ENCODE measurements around the gene PDSS2. TPM values are rescaled to one million over a fixed set of nuclear protein-coding genes. Genes with fewer than 3 reads are reported as not detected.

Gene PDSS2
- total RNA-seq, 1 experiment from 2014 or later = 10.2 TPM

DNA sequence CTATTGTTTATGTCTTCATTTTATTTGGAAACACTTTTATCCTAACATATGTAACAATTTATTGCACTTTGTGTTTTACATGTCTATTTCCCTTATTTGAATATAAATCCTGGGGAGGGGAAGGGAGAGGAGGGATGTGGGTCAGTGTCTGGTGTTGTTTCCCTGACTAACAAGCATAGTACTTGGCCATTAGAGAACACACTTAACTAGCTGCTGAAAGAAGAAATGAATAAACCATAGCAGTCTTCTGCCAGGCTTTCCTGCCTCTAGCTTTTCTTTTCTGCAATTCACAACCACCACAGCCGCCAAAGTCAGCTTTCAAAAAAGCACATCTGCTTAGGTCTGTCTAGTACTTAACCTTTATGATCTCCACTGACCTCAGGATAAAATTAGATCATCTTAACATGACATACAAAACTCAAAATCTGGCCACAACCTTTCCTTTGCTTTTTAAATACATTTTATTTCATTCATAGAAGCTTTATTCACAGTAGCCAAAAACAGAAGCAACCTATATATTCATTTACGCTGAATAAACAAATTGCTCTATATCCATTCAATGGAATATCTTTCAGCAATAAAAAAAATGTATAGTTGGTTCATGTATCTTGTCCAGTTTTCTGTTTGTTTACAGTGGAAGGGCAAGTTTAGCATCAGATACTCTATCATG, 16.3 kb downstream of the PDSS2 start:
- Mint-ChIP-seq H3K4me3 (ENCODE audit: unreplicated experiment) (no peak overlapping the region), H3K4me1 (ENCODE audit: insufficient read depth, unreplicated experiment) (no peaks in the 10 kb centered on the region), H3K36me3 (ENCODE audit: insufficient read depth, unreplicated experiment) (no peaks in the 10 kb centered on the region), H3K9me3 (ENCODE audit: unreplicated experiment) (peaks cover 1% of the 10 kb centered on the region), H3K27me3 (ENCODE audit: insufficient read depth, unreplicated experiment) (no peaks in the 10 kb centered on the region), H3K27ac (ENCODE audit: low read depth, unreplicated experiment) (no peak overlapping the region)
- no peak for DNase-seq (ENCODE audit: unreplicated experiment)
- ChIA-PET POLR2A (interaction anchor here (1.2 kb wide), 1 partner anchor 16 kb away, joined by 3 read pairs; the partner anchor contains the start of gene PDSS2), CTCF (interaction anchor here (0.6 kb wide), 1 partner anchor 26 kb away, joined by 4 read pairs; no protein-coding TSS in a partner anchor)
- intact Hi-C loops (cut with micrococcal nuclease) = no loop called here
- TF ChIP-seq, protein P1, sequence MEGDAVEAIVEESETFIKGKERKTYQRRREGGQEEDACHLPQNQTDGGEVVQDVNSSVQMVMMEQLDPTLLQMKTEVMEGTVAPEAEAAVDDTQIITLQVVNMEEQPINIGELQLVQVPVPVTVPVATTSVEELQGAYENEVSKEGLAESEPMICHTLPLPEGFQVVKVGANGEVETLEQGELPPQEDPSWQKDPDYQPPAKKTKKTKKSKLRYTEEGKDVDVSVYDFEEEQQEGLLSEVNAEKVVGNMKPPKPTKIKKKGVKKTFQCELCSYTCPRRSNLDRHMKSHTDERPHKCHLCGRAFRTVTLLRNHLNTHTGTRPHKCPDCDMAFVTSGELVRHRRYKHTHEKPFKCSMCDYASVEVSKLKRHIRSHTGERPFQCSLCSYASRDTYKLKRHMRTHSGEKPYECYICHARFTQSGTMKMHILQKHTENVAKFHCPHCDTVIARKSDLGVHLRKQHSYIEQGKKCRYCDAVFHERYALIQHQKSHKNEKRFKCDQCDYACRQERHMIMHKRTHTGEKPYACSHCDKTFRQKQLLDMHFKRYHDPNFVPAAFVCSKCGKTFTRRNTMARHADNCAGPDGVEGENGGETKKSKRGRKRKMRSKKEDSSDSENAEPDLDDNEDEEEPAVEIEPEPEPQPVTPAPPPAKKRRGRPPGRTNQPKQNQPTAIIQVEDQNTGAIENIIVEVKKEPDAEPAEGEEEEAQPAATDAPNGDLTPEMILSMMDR (IDR thresholded peaks at IDR 0.05; ENCODE audit: unreplicated experiment) = no peak
- BruUV-seq (replicated peaks) = no TSS peak

DNA sequence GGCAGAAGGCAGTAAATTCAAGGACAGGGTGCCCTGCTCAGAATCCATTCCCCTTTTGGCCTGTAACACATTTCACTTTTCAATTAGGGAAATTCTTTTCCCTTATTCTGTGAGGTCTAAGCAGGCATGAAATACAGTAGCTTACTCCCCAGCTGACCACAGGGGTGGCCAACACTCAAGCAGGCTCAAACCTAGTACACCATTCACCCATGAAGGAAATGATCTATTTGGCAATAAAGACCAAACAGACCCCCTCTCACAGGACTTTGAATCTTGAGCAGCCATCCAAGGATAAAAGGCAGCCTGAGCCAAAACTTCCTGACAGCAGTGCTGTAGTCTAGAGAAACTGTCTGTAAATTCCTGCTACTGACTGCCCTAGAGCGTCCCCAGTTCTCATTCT, 17.7 kb downstream of the PDSS2 start:
- intact Hi-C loops (cut with micrococcal nuclease) = no loop called here
- no peak overlapping the region for H3K4me3 Mint-ChIP-seq (ENCODE audit: unreplicated experiment)
- ChIA-PET CTCF (no interaction called here), POLR2A (no interaction called here)
- BruUV-seq (replicated peaks) = no TSS peak
- TF ChIP-seq, protein P1 (IDR thresholded peaks at IDR 0.05; ENCODE audit: unreplicated experiment) = no peak
- H3K4me1 Mint-ChIP-seq (ENCODE audit: insufficient read depth, unreplicated experiment) = no peaks in the 10 kb centered on the region
- no peak overlapping the region for H3K27ac Mint-ChIP-seq (ENCODE audit: low read depth, unreplicated experiment)
- no peak for DNase-seq (ENCODE audit: unreplicated experiment)
- H3K36me3 Mint-ChIP-seq (ENCODE audit: insufficient read depth, unreplicated experiment) = no peaks in the 10 kb centered on the region
- no peaks in the 10 kb centered on the region for H3K9me3 Mint-ChIP-seq (ENCODE audit: unreplicated experiment)
- no peaks in the 10 kb centered on the region for H3K27me3 Mint-ChIP-seq (ENCODE audit: insufficient read depth, unreplicated experiment)

DNA sequence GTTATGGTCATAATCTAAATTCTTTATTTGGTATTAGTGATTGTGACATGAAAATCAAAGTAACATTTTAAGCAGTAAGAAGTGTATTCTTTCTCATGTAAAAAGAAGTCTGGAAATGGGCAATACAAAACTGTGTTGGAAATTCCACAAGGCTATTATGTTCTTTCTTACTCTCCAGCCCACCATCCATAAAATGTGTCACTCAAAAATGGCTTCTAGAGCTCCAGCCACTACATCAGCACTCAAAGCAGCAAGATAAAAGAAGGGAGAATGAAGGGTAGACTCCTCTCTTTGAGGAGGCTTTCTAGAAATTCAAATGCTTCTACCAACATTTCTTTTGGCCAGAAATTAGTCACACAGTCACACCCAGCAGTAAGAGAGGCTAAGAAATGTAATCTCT, 18.4 kb downstream of the PDSS2 start:
- Mint-ChIP-seq H3K36me3 (ENCODE audit: insufficient read depth, unreplicated experiment) (no peaks in the 10 kb centered on the region), H3K27ac (ENCODE audit: low read depth, unreplicated experiment) (no peak overlapping the region)
- no TSS peak for BruUV-seq (replicated peaks)

DNA sequence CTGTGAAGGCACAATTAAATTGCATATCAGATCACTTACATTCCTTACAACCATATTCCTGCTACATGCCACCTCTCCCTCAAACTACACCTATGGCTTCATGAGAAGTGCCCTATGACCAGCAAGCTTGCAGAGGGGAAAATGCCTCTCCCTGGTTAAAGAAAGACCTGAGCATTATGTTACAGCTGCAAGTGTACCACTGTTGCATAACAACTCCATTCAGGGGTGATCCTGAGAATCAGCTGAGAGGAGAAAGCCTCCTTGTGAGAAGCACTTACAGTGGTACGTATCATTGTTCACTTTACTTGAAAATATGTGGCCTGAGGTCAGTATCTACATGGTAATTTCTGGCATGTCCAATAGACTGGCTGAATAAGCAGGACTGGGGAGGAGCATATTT, 20.0 kb downstream of the PDSS2 start:
- Mint-ChIP-seq H3K4me3 (ENCODE audit: unreplicated experiment) (no peak overlapping the region), H3K27me3 (ENCODE audit: insufficient read depth, unreplicated experiment) (no peaks in the 10 kb centered on the region), H3K27ac (ENCODE audit: low read depth, unreplicated experiment) (no peak overlapping the region), H3K9me3 (ENCODE audit: unreplicated experiment) (no peaks in the 10 kb centered on the region), H3K4me1 (ENCODE audit: insufficient read depth, unreplicated experiment) (peaks cover 13% of the 10 kb centered on the region), H3K36me3 (ENCODE audit: insufficient read depth, unreplicated experiment) (no peaks in the 10 kb centered on the region)
- no peak for DNase-seq (ENCODE audit: unreplicated experiment)
- TF ChIP-seq, protein P1 (IDR thresholded peaks at IDR 0.05; ENCODE audit: unreplicated experiment) = no peak
- CTCF ChIA-PET = interaction anchor here (1.2 kb wide), 1 partner anchor 20 kb away, joined by 3 read pairs; the partner anchor contains the start of gene PDSS2
- intact Hi-C loops (cut with micrococcal nuclease) = no loop called here
- no TSS peak for BruUV-seq (replicated peaks)
- POLR2A ChIA-PET = interaction anchor here (0.5 kb wide), 1 partner anchor 50 kb away, joined by 3 read pairs; no protein-coding TSS in a partner anchor

More for the DNA sequence above, 18.4 kb downstream of the PDSS2 start:
- ChIA-PET CTCF (no interaction called here), POLR2A (interaction anchor here (1.3 kb wide), 1 partner anchor 18 kb away, joined by 3 read pairs; no protein-coding TSS in a partner anchor)
- H3K4me3 Mint-ChIP-seq (ENCODE audit: unreplicated experiment) = no peak overlapping the region
- intact Hi-C loops (cut with micrococcal nuclease) = no loop called here
- H3K9me3 Mint-ChIP-seq (ENCODE audit: unreplicated experiment) = no peaks in the 10 kb centered on the region
- peaks cover 4% of the 10 kb centered on the region for H3K4me1 Mint-ChIP-seq (ENCODE audit: insufficient read depth, unreplicated experiment)
- no peaks in the 10 kb centered on the region for H3K27me3 Mint-ChIP-seq (ENCODE audit: insufficient read depth, unreplicated experiment)
- no peak for DNase-seq (ENCODE audit: unreplicated experiment)
- TF ChIP-seq, protein P1 (IDR thresholded peaks at IDR 0.05; ENCODE audit: unreplicated experiment) = no peak
